A549 (cell line): ENCODE data around the gene CAMKV. TPM values are rescaled to one million over a fixed set of nuclear protein-coding genes. Genes with fewer than 3 reads are reported as not detected.
"Not testable (repeated sequence)": the region's sequence is repeated elsewhere in the genome, so short reads cannot be mapped to it uniquely, and the experiment has no call there.

Experiments
- ATAC-seq, 2 experiments: fragments of 200-7000 bp in 1 of 2; fragments of >200 bp in 1 of 2; cut with Nextera tagmentation in 1 of 2; cut with Tn5 transposase in 1 of 2; 3 replicates each; pipeline versions ENCODE4 v1.8.0 to v1.9.1; 2018 to 2020; ENCODE audit warnings: mild to moderate bottlenecking in 1 of 2, moderate library complexity in 1 of 2
- CTCF ChIA-PET: fragments of 300-600 bp; sonication (Branson Sonifier 250); formaldehyde crosslinking; extraction: SDS; loops from one replicate; lab custom pipeline; 2021; ENCODE audit warnings: antibody characterized with exemption, inconsistent platforms; lab: Yijun Ruan, JAX
- POLR2A ChIA-PET: fragments of 350-600 bp; formaldehyde crosslinking; extraction: SDS; loops from one replicate; lab custom pipeline; 2021; ENCODE audit warnings: antibody characterized with exemption, inconsistent platforms; lab: Yijun Ruan, JAX
- DNase-seq, 2 experiments: peaks; one replicate each; pipeline versions ENCODE4 v3.0.0 to v3.0.0-alpha.2; 2011 to 2016; ENCODE audit warnings: low read depth in 1 of 2, low spot score in 1 of 2
- FAIRE-seq: peaks from 2 replicates; lab custom pipeline; 2011; peaks lifted over from hg19 to GRCh38; lab: Jason Lieb, UNC
- H3K27ac ChIP-seq, 2 experiments: fragments of >200 bp; sonication (Bioruptor Twin); formaldehyde crosslinking; 3 replicates each; pipeline ENCODE4 v1.5.1; 2016 to 2017
- H3K4me1 ChIP-seq: fragments of >200 bp; sonication (Bioruptor Twin); formaldehyde crosslinking; 3 replicates; pipeline ENCODE4 v1.6.1; 2016
- H3K4me2 ChIP-seq: fragments of >200 bp; sonication (Bioruptor Twin); formaldehyde crosslinking; 3 replicates; pipeline ENCODE4 v1.6.1; 2016
- H3K4me3 ChIP-seq: fragments of >200 bp; sonication (Bioruptor Twin); formaldehyde crosslinking; 3 replicates; pipeline ENCODE4 v1.5.1; 2016
- H3K9me3 ChIP-seq: fragments of >200 bp; sonication (Bioruptor Twin); formaldehyde crosslinking; 3 replicates; pipeline ENCODE4 v1.6.1; 2016
- BCL3 ChIP-seq: fragments of >200 bp; sonication (Bioruptor Twin); formaldehyde crosslinking; IDR thresholded peaks from 3 replicates; pipeline ENCODE4 v1.6.1; 2016
- CEBPB ChIP-seq, 2 experiments: fragments of >200 bp in 1 of 2; sonication (Bioruptor Twin) in 1 of 2; formaldehyde crosslinking in 1 of 2; IDR thresholded peaks; 2 replicates each; pipeline ENCODE4 v1.6.1; 2012 to 2016
- CHD2 ChIP-seq: fragments of 150-350 bp; IDR thresholded peaks from 2 replicates; pipeline ENCODE4 v1.6.1; 2014; ENCODE audit warnings: low read length; ENCODE audit not compliant: partially characterized antibody
- EHMT2 ChIP-seq: fragments of 200-600 bp; sonication (generic); IDR thresholded peaks from 2 replicates; pipeline ENCODE4 v1.6.1; 2016; ENCODE audit warnings: antibody characterized with exemption, low read depth, mild to moderate bottlenecking, moderate library complexity
- FOSB ChIP-seq: fragments of 250-450 bp; sonication (Bioruptor Pico); IDR thresholded peaks from 2 replicates; pipeline ENCODE4 v1.5.0; 2020; ENCODE audit warnings: mild to moderate bottlenecking, moderate library complexity
- FOSL2 ChIP-seq, 2 experiments: fragments of 450-650 bp in 1 of 2; fragments of >200 bp in 1 of 2; sonication (Bioruptor Twin) in 1 of 2; formaldehyde crosslinking; IDR thresholded peaks; 2 replicates each; pipeline versions ENCODE4 v1.5.0 to v1.6.1; 2016 to 2020; ENCODE audit warnings: mild to moderate bottlenecking in 1 of 2, moderate library complexity in 1 of 2
- FOXS1 ChIP-seq: fragments of 250-450 bp; sonication (Bioruptor Pico); IDR thresholded peaks from 2 replicates; pipeline ENCODE4 v1.5.0; 2020; ENCODE audit warnings: mild to moderate bottlenecking, moderate library complexity
- GATA3 ChIP-seq: IDR thresholded peaks from 2 replicates; pipeline ENCODE4 v1.6.1; 2012; ENCODE audit warnings: borderline replicate concordance
- HEYL ChIP-seq: fragments of 250-450 bp; sonication (Bioruptor Pico); IDR thresholded peaks from 2 replicates; pipeline ENCODE4 v1.8.0; 2021; ENCODE audit warnings: mild to moderate bottlenecking, moderate library complexity
- JUNB ChIP-seq: fragments of >200 bp; sonication (Bioruptor Twin); formaldehyde crosslinking; IDR thresholded peaks from 2 replicates; pipeline ENCODE4 v1.6.1; 2016
- MAFK ChIP-seq: fragments of 450-650 bp; IDR thresholded peaks from 2 replicates; pipeline ENCODE4 v1.6.1; 2014; ENCODE audit not compliant: partially characterized antibody
- MAZ ChIP-seq: fragments of 150-350 bp; IDR thresholded peaks from 2 replicates; pipeline ENCODE4 v1.6.1; 2014; ENCODE audit warnings: antibody characterized with exemption, low read depth, low read length, borderline replicate concordance
- NFE2L2 ChIP-seq: fragments of 150-350 bp; conservative IDR thresholded peaks from 2 replicates; pipeline ENCODE4 v1.6.1; 2014; ENCODE audit warnings: low read length
- NPAS2 ChIP-seq: fragments of 250-450 bp; sonication (Bioruptor Pico); IDR thresholded peaks from 2 replicates; pipeline ENCODE4 v1.8.0; 2022; ENCODE audit warnings: mild to moderate bottlenecking, moderate library complexity, borderline replicate concordance
- RCOR1 ChIP-seq: fragments of 150-350 bp; IDR thresholded peaks from 2 replicates; pipeline ENCODE4 v1.6.1; 2014; ENCODE audit warnings: antibody characterized with exemption, low read length, low read depth
- REST ChIP-seq: fragments of 200-600 bp; sonication (generic); IDR thresholded peaks from 2 replicates; pipeline ENCODE4 v1.6.1; 2016; ENCODE audit warnings: antibody characterized with exemption, mild to moderate bottlenecking, moderate library complexity
- RFX5 ChIP-seq: fragments of 450-650 bp; IDR thresholded peaks from 2 replicates; pipeline ENCODE4 v1.7.1; 2014; ENCODE audit warnings: antibody characterized with exemption, mild to moderate bottlenecking, moderate library complexity
- ZSCAN20 ChIP-seq: fragments of 250-450 bp; sonication (Bioruptor Pico); IDR thresholded peaks from 2 replicates; pipeline ENCODE4 v1.8.0; 2022; ENCODE audit warnings: mild to moderate bottlenecking, moderate library complexity
- WGBS: methylation state at CpG from one replicate; pipeline ENCODE4 v1.1.6; 2017; ENCODE audit errors: missing lambda C conversion rate; 5-methylcytosine and 5-hydroxymethylcytosine counted together
- polyA minus RNA-seq: library from RNA; depleted of rRNA, polyadenylated mRNA; stranded (reverse); fragments of >200 nt; gene quantifications from 2 replicates; pipeline ENCODE4 v1.2.3, GENCODE V29; 2011; rRNA and poly(A)+ RNA removed
- polyA plus RNA-seq, 4 experiments: library from polyadenylated mRNA; depleted of rRNA in 3 of 4; stranded (reverse); fragments of >200 nt; fragmentation: RNase III in 1 of 4; extraction: RNeasy Plus Mini Kit Qiagen cat#74134 plus additional on column Dnase treatment in 1 of 4; gene quantifications; 2 replicates in 3 of 4; 3 replicates in 1 of 4; pipeline ENCODE4 v1.2.3, GENCODE V29; 2011 to 2017
- TF ChIP-seq, protein P1 (sequence below): IDR thresholded peaks from 2 replicates; pipeline ENCODE4 v1.6.1; 2012
- TF ChIP-seq, protein P2 (sequence below): IDR thresholded peaks from 2 replicates; pipeline ENCODE4 v1.6.1; 2012; ENCODE audit warnings: low read depth, borderline replicate concordance

The CAMKV gene
- polyA plus RNA-seq (2011; rRNA removed): 0.20 and 0.31 TPM in 2 replicates
- polyA plus RNA-seq (2012; cell fraction: cytosol; rRNA removed): 0.41 TPM in 2 replicates
- polyA plus RNA-seq (2012; cell fraction: nucleus; rRNA removed): 1.6 and 2.1 TPM in 2 replicates
- 0.31 to 0.51 TPM (median 0.46 TPM) in 3 replicates for polyA plus RNA-seq (2017; fragmentation: RNase III; extraction: RNeasy Plus Mini Kit Qiagen cat#74134 plus additional on column Dnase treatment)
- polyA minus RNA-seq: 0.17 and 0.44 TPM in 2 replicates

GRCh38 chr3:49869525-49870126, at the start of gene CAMKV:
CAMKV (minus strand) TSS chr3:49869906; CDS start chr3:49862388, 7,518 bp downstream.
- Histone ChIP-seq H3K4me3 (peak within 1 kb of the TSS; percentile 48), H3K9me3 (no peaks in the 10 kb centered on the region), H3K27ac (peak within 1 kb of the TSS in 1 of 2 experiments; percentile 52; a peak in 3 of 6 replicates), H3K4me1 (peaks cover 6% of the 10 kb centered on the region; the same call in 1 of the 3 replicates), H3K4me2 (peak within 1 kb of the TSS; percentile 96)
- ChIA-PET CTCF (interaction anchor here (1.2 to 1.8 kb wide), 2 partner anchors 30 to 37 kb away, joined by 3 to 4 read pairs; no protein-coding TSS in a partner anchor), POLR2A (no interaction called here)
- no peak for FAIRE-seq
- no peak for DNase-seq
- peak; percentile 20 to 65; a peak in 5 of 6 replicates for ATAC-seq
- WGBS: 0% methylated on average over 1 of the region's 59 CpGs
- no peak for TF ChIP-seq NFE2L2
- no peak for TF ChIP-seq RCOR1
- TF ChIP-seq HEYL (CRISPR knock-in tag): no peak
- no peak for TF ChIP-seq MAFK
- no peak for TF ChIP-seq NPAS2 (CRISPR knock-in tag)
- no peak for TF ChIP-seq FOSL2 (IDR thresholded peaks at IDR 0.05)
- TF ChIP-seq FOSL2 (CRISPR knock-in tag; IDR thresholded peaks at IDR 0.05): no peak
- TF ChIP-seq CHD2: no peak
- TF ChIP-seq, protein P1, sequence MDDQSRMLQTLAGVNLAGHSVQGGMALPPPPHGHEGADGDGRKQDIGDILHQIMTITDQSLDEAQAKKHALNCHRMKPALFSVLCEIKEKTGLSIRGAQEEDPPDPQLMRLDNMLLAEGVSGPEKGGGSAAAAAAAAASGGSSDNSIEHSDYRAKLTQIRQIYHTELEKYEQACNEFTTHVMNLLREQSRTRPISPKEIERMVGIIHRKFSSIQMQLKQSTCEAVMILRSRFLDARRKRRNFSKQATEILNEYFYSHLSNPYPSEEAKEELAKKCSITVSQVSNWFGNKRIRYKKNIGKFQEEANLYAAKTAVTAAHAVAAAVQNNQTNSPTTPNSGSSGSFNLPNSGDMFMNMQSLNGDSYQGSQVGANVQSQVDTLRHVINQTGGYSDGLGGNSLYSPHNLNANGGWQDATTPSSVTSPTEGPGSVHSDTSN: no peak
- no peak for TF ChIP-seq EHMT2
- no peak for TF ChIP-seq FOXS1 (CRISPR knock-in tag)
- TF ChIP-seq ZSCAN20: no peak

DNA sequence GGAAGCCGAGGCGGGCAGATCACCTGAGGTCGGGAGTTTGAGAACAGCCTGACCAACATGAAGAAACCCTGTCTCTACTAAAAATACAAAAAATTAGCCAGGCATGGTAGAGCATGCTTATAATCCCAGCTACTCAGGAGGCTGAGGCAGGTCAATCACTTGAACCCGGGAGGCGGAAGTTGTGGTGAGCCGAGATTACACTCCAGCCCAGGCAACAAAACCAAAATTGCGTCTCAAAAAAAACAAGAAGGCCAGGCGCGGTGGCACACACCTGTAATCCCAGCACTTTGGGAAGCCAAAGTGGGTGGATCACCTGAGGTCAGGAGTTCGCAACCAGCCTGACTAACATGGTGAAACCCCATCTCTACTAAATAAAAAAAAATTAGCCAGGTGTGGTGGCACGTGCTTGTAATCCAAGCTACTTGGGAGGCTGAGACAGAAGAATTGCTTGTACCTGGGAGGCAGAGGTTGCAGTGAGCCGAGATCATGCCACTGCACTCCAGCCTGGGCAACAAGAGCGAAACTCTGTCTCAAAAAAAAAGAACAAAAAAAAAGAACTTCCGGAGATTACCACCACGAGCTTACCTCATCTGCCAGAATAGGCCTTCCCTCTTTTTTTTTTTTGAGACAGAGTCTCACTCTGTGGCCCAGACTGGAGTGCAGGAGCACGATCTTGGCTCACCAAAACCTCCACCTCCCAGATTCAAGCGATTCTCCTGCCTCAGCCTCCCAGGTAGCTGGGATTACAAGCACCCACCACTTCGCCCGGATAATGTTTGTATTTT, 48.3 kb upstream of the CAMKV start:
- H3K4me1 ChIP-seq, H3K27ac ChIP-seq, ATAC-seq, DNase-seq, POLR2A ChIA-PET, H3K4me2 ChIP-seq, H3K9me3 ChIP-seq, FAIRE-seq, H3K4me3 ChIP-seq: not testable (repeated sequence)
- CTCF ChIA-PET: interaction anchor here (0.6 to 1.7 kb wide), 3 partner anchors 7 to 79 kb away, joined by 3 to 5 read pairs (median 4); no protein-coding TSS in a partner anchor
- WGBS: 95% methylated on average over 19 of the region's 19 CpGs

GRCh38 chr3:49916686-49917085, 47.0 kb upstream of the CAMKV start:
- DNase-seq (no peak), FAIRE-seq (no peak), ATAC-seq (no peak)
- ChIA-PET POLR2A (no interaction called here), CTCF (interaction anchor here (2.0 to 3.3 kb wide), 2 partner anchors 10 to 75 kb away, joined by 6 to 9 read pairs; no protein-coding TSS in a partner anchor)
- no peaks in the 10 kb centered on the region for H3K9me3 ChIP-seq
- no peak overlapping the region for H3K27ac ChIP-seq
- H3K4me2 ChIP-seq: no peak overlapping the region
- no peak for TF ChIP-seq GATA3
- peak; percentile 37 to 83; a peak in 3 of 4 replicates for TF ChIP-seq CEBPB (IDR thresholded peaks at IDR 0.05)
- H3K4me3 ChIP-seq: no peak overlapping the region
- H3K4me1 ChIP-seq: no peaks in the 10 kb centered on the region
- 100% methylated on average over 5 of the region's 5 CpGs for WGBS

GRCh38 chr3:49914906-49915305, 45.2 kb upstream of the CAMKV start:
- no peak for FAIRE-seq
- TF ChIP-seq GATA3 (no peak), FOSB (no peak), BCL3 (no peak), RCOR1 (no peak), JUNB (no peak), REST (no peak), MAZ (no peak), CEBPB (IDR thresholded peaks at IDR 0.05) (no peak), CHD2 (no peak), RFX5 (no peak)
- TF ChIP-seq, protein P2, sequence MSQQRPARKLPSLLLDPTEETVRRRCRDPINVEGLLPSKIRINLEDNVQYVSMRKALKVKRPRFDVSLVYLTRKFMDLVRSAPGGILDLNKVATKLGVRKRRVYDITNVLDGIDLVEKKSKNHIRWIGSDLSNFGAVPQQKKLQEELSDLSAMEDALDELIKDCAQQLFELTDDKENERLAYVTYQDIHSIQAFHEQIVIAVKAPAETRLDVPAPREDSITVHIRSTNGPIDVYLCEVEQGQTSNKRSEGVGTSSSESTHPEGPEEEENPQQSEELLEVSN: no peak

More at GRCh38 chr3:49914906-49915305, 45.2 kb upstream of the CAMKV start:
- Histone ChIP-seq H3K4me3 (no peak overlapping the region), H3K9me3 (no peaks in the 10 kb centered on the region), H3K4me2 (no peak overlapping the region), H3K4me1 (no peaks in the 10 kb centered on the region), H3K27ac (no peak overlapping the region)
- WGBS: 58% methylated on average over 2 of the region's 2 CpGs
- ATAC-seq (no peak), DNase-seq (no peak)
- ChIA-PET CTCF (interaction anchor here (3.3 kb wide), 1 partner anchor 9 kb away, joined by 9 read pairs; no protein-coding TSS in a partner anchor), POLR2A (no interaction called here)
